SK-N-MC (cell line): ENCODE measurements around the gene FADS6.

Experiments
- EZH2 ChIP-seq: fragments of 200-600 bp; sonication (generic); IDR thresholded peaks from one replicate; pipeline ENCODE4 v1.6.1; 2017; ENCODE audit warnings: antibody characterized with exemption
- POLR2AphosphoS5 ChIP-seq: IDR thresholded peaks from 2 replicates; pipeline ENCODE4 v1.6.1; 2012; ENCODE audit warnings: mild to moderate bottlenecking, low read depth, low read length, borderline replicate concordance

- TF ChIP-seq POLR2AphosphoS5 = no peak
- no peak for TF ChIP-seq EZH2
These were observed 11.4 kb upstream of the FADS6 start for GRCh38 chr17:74904687-74905409.
